Effector CD8-positive, alpha-beta T cell (primary cell): ENCODE data around the gene PRSS23.

ENCODE experiments used
- DNase-seq: peaks from one replicate; lab custom pipeline; 2025; lab: John Stamatoyannopoulos, UW

Gene PRSS23

GRCh38 chr11:86790195-86790725 is 10.1 kb upstream of the PRSS23 start:
- DNase-seq: no peak

GRCh38 chr11:86790867-86791849 is 9.2 kb upstream of the PRSS23 start:
- DNase-seq: no peak

- no peak for DNase-seq
These were observed 8.2 kb upstream of the PRSS23 start for GRCh38 chr11:86792150-86792549.

- DNase-seq: no peak
These were observed 7.0 kb upstream of the PRSS23 start for GRCh38 chr11:86793307-86793706.

GRCh38 chr11:86795511-86795910 is 4.8 kb upstream of the PRSS23 start:
- DNase-seq: no peak

- no peak for DNase-seq
These were observed 4.4 kb upstream of the PRSS23 start for GRCh38 chr11:86795949-86796348.

GRCh38 chr11:86797133-86797532 is 3.2 kb upstream of the PRSS23 start:
- DNase-seq: no peak

GRCh38 chr11:86798988-86799387 is 1.4 kb upstream of the PRSS23 start:
- no peak for DNase-seq

- no peak for DNase-seq
These were observed 664 bp upstream of the PRSS23 start for GRCh38 chr11:86799680-86800075.

- no peak for DNase-seq
These were observed 574 bp downstream of the PRSS23 start for GRCh38 chr11:86800960-86801272.

- no peak for DNase-seq
These were observed 1.0 kb downstream of the PRSS23 start for GRCh38 chr11:86801364-86801763.

GRCh38 chr11:86802146-86802545 is 1.8 kb downstream of the PRSS23 start:
- no peak for DNase-seq

GRCh38 chr11:86802601-86803051 is 2.3 kb downstream of the PRSS23 start:
- no peak for DNase-seq

GRCh38 chr11:86803136-86804045 is 3.0 kb downstream of the PRSS23 start:
- DNase-seq: no peak

GRCh38 chr11:86804951-86805350 is 4.6 kb downstream of the PRSS23 start:
- DNase-seq: no peak

GRCh38 chr11:86805873-86806310 is 5.5 kb downstream of the PRSS23 start:
- no peak for DNase-seq

GRCh38 chr11:86806903-86807302 is 6.6 kb downstream of the PRSS23 start:
- DNase-seq: no peak

- DNase-seq: no peak
These were observed 7.0 kb downstream of the PRSS23 start for GRCh38 chr11:86807360-86807759.

- no peak for DNase-seq
These were observed 9.2 kb downstream of the PRSS23 start for GRCh38 chr11:86809561-86809960.

GRCh38 chr11:86810288-86810687 is 9.9 kb downstream of the PRSS23 start:
- no peak for DNase-seq

GRCh38 chr11:86811637-86812321 is 11.4 kb downstream of the PRSS23 start:
- DNase-seq: no peak

GRCh38 chr11:86812322-86812670 is 12.0 kb downstream of the PRSS23 start:
- no peak for DNase-seq
